WI38 (cell line): ENCODE results near the gene TNNC2.

Experiments used
- H3K4me3 ChIP-seq: 2 replicates; pipeline ENCODE4 v1.5.1; 2011; ENCODE audit warnings: low read depth, mild to moderate bottlenecking, control low read depth, low read length
- CTCF ChIP-seq: IDR thresholded peaks from 2 replicates; pipeline ENCODE4 v1.5.1; 2012; ENCODE audit warnings: low read depth, mild to moderate bottlenecking, control low read depth, low read length

The TNNC2 gene

GRCh38 chr20:45818239-45818638, 8.9 kb downstream of the TNNC2 start:
- H3K4me3 ChIP-seq, result no peak overlapping the region
- no peak for TF ChIP-seq CTCF

- TF ChIP-seq CTCF, result no peak
- no peak overlapping the region for H3K4me3 ChIP-seq
Observed at GRCh38 chr20:45817376-45818194, 9.5 kb downstream of the TNNC2 start.

DNA sequence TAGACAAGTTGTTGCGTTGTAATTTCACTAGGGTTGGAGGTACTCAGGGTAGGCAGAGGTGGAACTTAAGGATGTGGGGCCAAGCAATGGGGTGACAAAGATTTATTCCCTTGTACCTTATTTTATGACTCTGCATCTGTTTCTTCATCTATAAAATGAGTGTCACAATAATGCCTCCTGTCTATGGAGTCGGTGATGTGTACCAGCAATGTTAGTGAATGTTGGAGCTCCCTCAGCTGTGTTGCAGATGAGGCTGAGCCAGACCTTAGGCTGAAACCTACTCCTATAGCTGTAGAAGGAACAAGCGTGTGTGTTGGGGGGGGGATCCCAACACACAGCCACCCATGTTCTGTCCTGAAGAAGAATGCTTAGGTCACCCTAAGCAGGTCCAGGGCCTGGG, 10.2 kb downstream of the TNNC2 start:
- no peak overlapping the region for H3K4me3 ChIP-seq
- no peak for TF ChIP-seq CTCF

DNA sequence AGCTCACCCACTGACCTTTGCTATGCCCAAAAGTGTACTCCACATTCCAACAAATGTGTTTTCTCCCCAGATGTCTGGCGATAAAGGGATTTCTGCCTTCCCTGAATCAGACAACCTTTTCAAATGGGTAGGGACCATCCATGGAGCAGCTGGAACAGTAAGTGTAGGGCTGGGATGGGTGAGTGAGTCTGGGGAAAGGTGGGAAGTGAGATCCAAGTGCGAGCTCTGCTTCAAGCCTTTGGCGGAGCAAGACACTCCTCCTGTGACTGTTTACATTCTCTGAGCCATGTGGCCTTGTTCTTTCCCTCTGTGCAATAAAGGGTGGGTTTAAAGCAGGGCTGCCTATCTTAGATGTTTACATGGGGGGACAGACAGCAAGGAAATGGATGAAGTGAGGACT, 12.8 kb downstream of the TNNC2 start:
- no peak overlapping the region for H3K4me3 ChIP-seq
- TF ChIP-seq CTCF, result no peak

DNA sequence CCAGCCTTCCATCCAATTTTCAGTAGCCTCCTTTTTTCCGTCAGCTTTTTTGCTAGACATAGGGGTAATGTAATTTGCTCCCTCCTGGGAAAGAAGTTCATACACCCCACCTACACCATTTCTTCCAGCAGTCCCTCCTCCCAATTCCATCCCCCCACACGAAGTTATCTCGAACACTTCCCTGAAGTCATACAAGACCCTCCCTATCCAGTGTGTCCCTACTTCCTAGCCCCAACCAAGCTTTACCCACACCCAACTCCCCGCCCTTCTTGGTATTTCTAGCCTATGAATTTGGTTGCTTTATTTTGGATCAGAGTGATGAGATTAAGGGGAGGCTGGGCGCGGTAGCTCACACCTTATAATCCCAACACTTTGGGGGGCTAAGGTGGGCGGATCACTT, 13.6 kb downstream of the TNNC2 start:
- no peak for TF ChIP-seq CTCF
- peak overlapping the region; percentile 69 for H3K4me3 ChIP-seq

DNA sequence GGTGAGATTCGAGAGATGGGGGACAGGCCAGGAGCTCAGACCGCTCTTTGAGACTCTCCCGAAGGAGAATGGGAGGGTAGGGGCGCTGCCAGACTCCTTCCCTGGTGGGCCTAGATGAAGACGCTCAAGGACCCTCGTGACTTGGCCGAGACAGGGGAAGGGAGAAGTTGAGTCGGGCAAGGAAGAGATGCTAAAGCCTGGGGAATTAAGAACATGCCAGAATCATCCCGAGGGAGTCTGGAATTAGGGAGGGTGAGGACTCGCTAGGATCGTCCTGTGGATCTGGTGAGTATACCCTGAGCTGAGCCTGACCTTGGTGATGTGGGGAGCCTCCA, 14.1 kb downstream of the TNNC2 start:
- peak overlapping the region; percentile 69 for H3K4me3 ChIP-seq
- TF ChIP-seq CTCF, result no peak

DNA sequence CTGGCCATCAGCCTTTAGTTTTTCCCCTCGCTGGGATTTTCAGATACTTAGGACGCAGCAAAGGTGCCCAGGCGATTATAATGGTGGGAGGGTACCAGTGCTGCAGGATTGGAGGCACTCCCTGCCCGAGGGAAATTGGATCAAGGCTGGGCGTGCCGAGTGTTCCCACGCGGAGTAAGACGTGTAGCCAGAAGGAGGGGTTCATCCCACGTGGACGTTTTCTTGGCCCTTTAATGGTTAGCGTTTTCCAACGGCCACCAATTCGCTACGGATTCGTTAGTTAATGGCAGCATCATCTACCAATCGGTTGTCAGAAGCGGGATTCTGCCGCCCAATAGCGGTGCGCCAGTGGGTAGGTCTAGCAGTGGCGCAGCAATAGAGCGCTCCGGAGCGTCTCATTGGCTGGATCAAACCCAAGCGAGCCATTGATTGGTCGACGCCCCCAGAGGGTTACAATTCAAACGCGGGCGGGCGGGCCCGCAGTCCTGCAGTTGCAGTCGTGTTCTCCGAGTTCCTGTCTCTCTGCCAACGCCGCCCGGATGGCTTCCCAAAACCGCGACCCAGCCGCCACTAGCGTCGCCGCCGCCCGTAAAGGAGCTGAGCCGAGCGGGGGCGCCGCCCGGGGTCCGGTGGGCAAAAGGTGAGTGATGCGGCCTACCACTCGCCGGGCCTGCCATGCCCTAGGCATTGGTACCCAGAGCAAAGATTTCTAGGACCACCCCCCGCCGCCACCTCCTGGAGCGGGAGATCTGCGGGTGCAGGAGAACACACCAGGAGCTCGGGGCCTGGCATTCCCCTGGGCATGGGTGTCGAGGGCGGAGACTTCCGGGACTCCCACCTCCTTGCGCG, 14.7 kb downstream of the TNNC2 start, which contains the start of gene UBE2C:
TSS of gene UBE2C (plus strand) at position 488 of the 849 bp plus-strand sequence. CDS start at position 540, 52 bp downstream.
- H3K4me3 ChIP-seq, result peak within 1 kb of the TSS; percentile 69
- TF ChIP-seq CTCF, result no peak
